Tibial artery (tissue), 4 donors: ENCODE results near the gene CCDC9B.

Source experiments
- DNase-seq, 2 donors: peaks; one replicate each; pipeline ENCODE4 v3.0.0-alpha.2; 2019
- H3K27ac ChIP-seq, 2 donors: fragments of 200-600 bp; sonication (generic) in 1 of 2; 1 replicate in 1 of 2; 2 replicates in 1 of 2; pipeline ENCODE4 v1.5.1; 2018 to 2019; ENCODE audit warnings: mild to moderate bottlenecking in 1 of 2
- H3K27me3 ChIP-seq, 2 donors: fragments of 200-600 bp; sonication (generic) in 1 of 2; one replicate each; pipeline versions ENCODE4 v1.5.1 to v1.6.0; 2016 to 2019
- H3K36me3 ChIP-seq, 3 donors: fragments of 200-600 bp; sonication (generic) in 2 of 3; one replicate each; pipeline ENCODE4 v1.5.1; 2016 to 2019; ENCODE audit warnings: mild to moderate bottlenecking in 2 of 3
- H3K4me1 ChIP-seq, 4 donors: fragments of 200-600 bp; sonication (generic) in 2 of 4; 1 replicate in 3 of 4; 2 replicates in 1 of 4; pipeline ENCODE4 v1.5.1; 2016 to 2019
- H3K4me3 ChIP-seq, 2 donors: fragments of 200-600 bp; sonication (generic) in 1 of 2; 1 replicate in 1 of 2; 2 replicates in 1 of 2; pipeline ENCODE4 v1.5.1; 2018 to 2019; ENCODE audit warnings: mild to moderate bottlenecking in 2 of 2
- H3K9me3 ChIP-seq, 3 donors: fragments of 200-600 bp; sonication (generic) in 1 of 3; one replicate each; pipeline ENCODE4 v1.5.1; 2016 to 2019
- CTCF ChIP-seq, 2 experiments: fragments of 200-600 bp in 1 of 2; fragments of 450-650 bp in 1 of 2; IDR thresholded peaks; one replicate each; pipeline ENCODE4 v1.5.1; 2017 to 2019; ENCODE audit warnings: antibody characterized with exemption in 2 of 2, mild to moderate bottlenecking in 1 of 2, moderate library complexity in 1 of 2
- intact Hi-C: fragments of 100-400 bp; cut with DNase I; formaldehyde crosslinking; loops from one replicate; pipeline ENCODE4 v1.15.0; 2023; ENCODE audit warnings: low total_unique reads

Gene CCDC9B

GRCh38 chr15:40382580-40383456, 42.1 kb upstream of the CCDC9B start, which contains the start of gene KNSTRN:
Gene KNSTRN, plus strand, starts transcription at chr15:40382721. Its CDS starts 115 bp downstream, at chr15:40382836.
- intact Hi-C loops: no loop called here
- DNase-seq: peak; percentile 92 to 93
- H3K4me3 ChIP-seq: peak within 1 kb of the TSS; percentile 70 to 74
- H3K27ac ChIP-seq: peak within 1 kb of the TSS in 1 of 2 donors; percentile 48
- peaks cover 0 to 34% (median 19%) of the 10 kb centered on the region in 4 donors for H3K4me1 ChIP-seq
- no peaks in the 10 kb centered on the region for H3K27me3 ChIP-seq
- no peak for TF ChIP-seq CTCF (IDR thresholded peaks at IDR 0.05)
- H3K9me3 ChIP-seq: no peaks in the 10 kb centered on the region
- peaks cover 0 to 15% (median 14%) of the 10 kb centered on the region in 3 donors for H3K36me3 ChIP-seq

GRCh38 chr15:40381818-40382529, 41.2 kb upstream of the CCDC9B start:
- peak overlapping the region in 1 of 2 donors; percentile 70 for H3K4me3 ChIP-seq
- no peaks in the 10 kb centered on the region for H3K27me3 ChIP-seq
- no peak for TF ChIP-seq CTCF (IDR thresholded peaks at IDR 0.05)
- DNase-seq: no peak
- intact Hi-C loops: no loop called here
- H3K36me3 ChIP-seq: peaks cover 0 to 11% (median 9%) of the 10 kb centered on the region in 3 donors
- peaks cover 0 to 34% (median 19%) of the 10 kb centered on the region in 4 donors for H3K4me1 ChIP-seq
- no peak overlapping the region for H3K27ac ChIP-seq
- H3K9me3 ChIP-seq: no peaks in the 10 kb centered on the region

- no peak overlapping the region for H3K4me3 ChIP-seq
- peak overlapping the region in 1 of 2 donors; percentile 28 for H3K27ac ChIP-seq
- H3K4me1 ChIP-seq: peaks cover 0 to 34% (median 19%) of the 10 kb centered on the region in 4 donors
- H3K27me3 ChIP-seq: no peaks in the 10 kb centered on the region
- no peaks in the 10 kb centered on the region for H3K36me3 ChIP-seq
- intact Hi-C loops: no loop called here
- no peak for DNase-seq
- no peak for TF ChIP-seq CTCF (IDR thresholded peaks at IDR 0.05)
- no peaks in the 10 kb centered on the region for H3K9me3 ChIP-seq
These were observed 39.9 kb upstream of the CCDC9B start for GRCh38 chr15:40380636-40381035.

- no peaks in the 10 kb centered on the region for H3K27me3 ChIP-seq
- no peak for TF ChIP-seq CTCF (IDR thresholded peaks at IDR 0.05)
- no peak overlapping the region for H3K4me3 ChIP-seq
- intact Hi-C loops: no loop called here
- DNase-seq: peak; percentile 77 to 88
- no peaks in the 10 kb centered on the region for H3K9me3 ChIP-seq
- H3K27ac ChIP-seq: peak overlapping the region in 1 of 2 donors; percentile 28
- no peaks in the 10 kb centered on the region for H3K36me3 ChIP-seq
- H3K4me1 ChIP-seq: peaks cover 0 to 34% (median 19%) of the 10 kb centered on the region in 4 donors
These were observed 39.1 kb upstream of the CCDC9B start for GRCh38 chr15:40379853-40380252.

GRCh38 chr15:40379374-40379773, 38.6 kb upstream of the CCDC9B start:
- Histone ChIP-seq H3K9me3 (no peaks in the 10 kb centered on the region), H3K36me3 (no peaks in the 10 kb centered on the region), H3K27me3 (no peaks in the 10 kb centered on the region), H3K27ac (peak overlapping the region in 1 of 2 donors; percentile 28), H3K4me3 (no peak overlapping the region), H3K4me1 (peaks cover 0 to 34% (median 19%) of the 10 kb centered on the region in 4 donors)
- no peak for TF ChIP-seq CTCF (IDR thresholded peaks at IDR 0.05)
- intact Hi-C loops: no loop called here
- DNase-seq: no peak
